Measurements from ENCODE around the gene GZMM. TPM values are rescaled to one million over a fixed set of nuclear protein-coding genes. Genes with fewer than 3 reads are reported as not detected.

Gene GZMM
- total RNA-seq, 1 experiment from 2014 or later: 0.59 TPM

- H3K27me3 ChIP-seq (ENCODE audit: insufficient read depth, low read length): no peaks in the 10 kb centered on the region
- BruUV-seq (replicated peaks): no TSS peak
- no peak overlapping the region for H3K27ac ChIP-seq (ENCODE audit: low read depth, low read length)
- H3K9me3 ChIP-seq (ENCODE audit: control insufficient read depth in 1 of 2, insufficient read depth in 1 of 2, low read depth in 1 of 2, low read length in 2 of 2): no peaks in the 10 kb centered on the region
- H3K9me2 ChIP-seq (ENCODE audit: insufficient read depth): no peaks in the 10 kb centered on the region
- ChIA-PET POLR2A (no interaction called here), CTCF (no interaction called here), RAD21 (ENCODE audit: low non-redundant PET in 1 of 2, low total read pairs in 2 of 2, uncharacterized antibody in 2 of 2, unreplicated experiment in 2 of 2) (no interaction called here)
- H2AFZ ChIP-seq (ENCODE audit: low read depth, low read length, poor library complexity, severe bottlenecking): no peak overlapping the region
- H3K9ac ChIP-seq (ENCODE audit: low read length): no peak overlapping the region
- H3K4me3 ChIP-seq (replicated peaks in 1 of 2; ENCODE audit: low read depth in 1 of 2, low read length in 2 of 2): no peak overlapping the region
- H3K4me1 ChIP-seq (ENCODE audit: control insufficient read depth in 1 of 2, insufficient read depth in 2 of 2, low read length in 2 of 2): peaks cover 0 to 10% of the 10 kb centered on the region in 2 experiments; a peak in 1 of 4 replicates
- ATAC-seq: no peak
- intact Hi-C loops (cut with micrococcal nuclease): no loop called here
- no peaks in the 10 kb centered on the region for H4K20me1 ChIP-seq (ENCODE audit: insufficient read depth)
- H3K4me2 ChIP-seq (ENCODE audit: low read length): 0 out of 2 replicates have a peak overlapping the region, but pooled peaks have one; percentile 17
- no peaks in the 10 kb centered on the region for H3K79me2 ChIP-seq (ENCODE audit: insufficient read depth, low read length)
- H3K36me3 ChIP-seq (ENCODE audit: control insufficient read depth in 1 of 2, insufficient read depth in 2 of 2, low read length in 2 of 2): no peaks in the 10 kb centered on the region; a peak in 1 of 4 replicates
- TF ChIP-seq EZH2phosphoT487 (IDR thresholded peaks at IDR 0.05; ENCODE audit: borderline replicate concordance): no peak
- no peak for TF ChIP-seq POLR2A (IDR thresholded peaks at IDR 0.05; ENCODE audit: borderline replicate concordance, extremely low read depth, insufficient read depth, insufficient read length)
- no peak for TF ChIP-seq EZH2 (IDR thresholded peaks at IDR 0.05)
- TF ChIP-seq TCF7L2 (IDR thresholded peaks at IDR 0.05; ENCODE audit: borderline replicate concordance, extremely low read depth, insufficient read depth, insufficient read length): no peak
- no peak for TF ChIP-seq CEBPB (IDR thresholded peaks at IDR 0.05; ENCODE audit: low read depth)
- no peak for TF ChIP-seq CBX3 (IDR thresholded peaks at IDR 0.05; ENCODE audit: low read depth)
- DNase-seq (ENCODE audit: low read depth, low spot score): no peak
These were observed 3.3 kb downstream of the GZMM start for GRCh38 chr19:547117-547516.

- Histone ChIP-seq H3K4me3 (replicated peaks in 1 of 2; ENCODE audit: low read depth in 1 of 2, low read length in 2 of 2) (no peak overlapping the region), H3K9ac (ENCODE audit: low read length) (no peak overlapping the region), H3K27me3 (ENCODE audit: insufficient read depth, low read length) (no peaks in the 10 kb centered on the region), H3K27ac (ENCODE audit: low read depth, low read length) (no peak overlapping the region), H3K36me3 (ENCODE audit: control insufficient read depth in 1 of 2, insufficient read depth in 2 of 2, low read length in 2 of 2) (no peaks in the 10 kb centered on the region), H4K20me1 (ENCODE audit: insufficient read depth) (no peaks in the 10 kb centered on the region), H3K9me3 (ENCODE audit: control insufficient read depth in 1 of 2, insufficient read depth in 1 of 2, low read depth in 1 of 2, low read length in 2 of 2) (no peaks in the 10 kb centered on the region), H3K4me1 (ENCODE audit: control insufficient read depth in 1 of 2, insufficient read depth in 2 of 2, low read length in 2 of 2) (peaks cover 0 to 10% of the 10 kb centered on the region in 2 experiments; a peak in 1 of 4 replicates), H3K79me2 (ENCODE audit: insufficient read depth, low read length) (no peaks in the 10 kb centered on the region), H2AFZ (ENCODE audit: low read depth, low read length, poor library complexity, severe bottlenecking) (no peak overlapping the region), H3K4me2 (ENCODE audit: low read length) (no peak overlapping the region), H3K9me2 (ENCODE audit: insufficient read depth) (no peaks in the 10 kb centered on the region)
- no peak for ATAC-seq
- ChIA-PET RAD21 (ENCODE audit: low non-redundant PET in 1 of 2, low total read pairs in 2 of 2, uncharacterized antibody in 2 of 2, unreplicated experiment in 2 of 2) (no interaction called here), CTCF (no interaction called here), POLR2A (no interaction called here)
- TF ChIP-seq POLR2A (IDR thresholded peaks at IDR 0.05; ENCODE audit: borderline replicate concordance, extremely low read depth, insufficient read depth, insufficient read length): no peak
- TF ChIP-seq ZFX (IDR thresholded peaks at IDR 0.05): no peak
- no peak for TF ChIP-seq ZBTB33 (IDR thresholded peaks at IDR 0.05; ENCODE audit: extremely low read depth, insufficient replicate concordance, low read length)
- TF ChIP-seq CTCF (IDR thresholded peaks at IDR 0.05 in 2 of 3, conservative IDR thresholded peaks at IDR 0.05 in 1 of 3; ENCODE audit: borderline replicate concordance in 1 of 3, insufficient read depth in 1 of 3, low read depth in 2 of 3, low read length in 2 of 3): no peak
- no TSS peak for BruUV-seq (replicated peaks)
- no peak for DNase-seq (ENCODE audit: low read depth, low spot score)
- intact Hi-C loops (cut with micrococcal nuclease): no loop called here
These were observed 4.2 kb downstream of the GZMM start for GRCh38 chr19:547836-548720.

Measured in HCT116 (cell line).